ENCODE data around the gene DHX38. TPM values are rescaled to one million over a fixed set of nuclear protein-coding genes. Genes with fewer than 3 reads are reported as not detected.
"Not testable (repeated sequence)": the region's sequence is repeated elsewhere in the genome, so short reads cannot be mapped to it uniquely, and the experiment has no call there.

DHX38 gene
- 10 to 100 TPM; 54.0 to 87.7 (median 72.0) TPM for polyA plus RNA-seq (ENCODE audit: insufficient read length in 4 of 4)

- peak; percentile 95 to 98 (median 98) for DNase-seq (ENCODE audit: low read depth in 4 of 4, low spot score in 2 of 4)
Observed at GRCh38 chr16:72093448-72094265, at the start of gene DHX38, which contains the start of gene TXNL4B. Gene DHX38, plus strand, starts transcription at chr16:72093847. Its CDS starts 2,311 bp downstream, at chr16:72096158. Gene TXNL4B, minus strand, starts transcription at chr16:72093620. Its CDS starts 2,871 bp downstream, at chr16:72090749.

- DNase-seq (ENCODE audit: low read depth in 4 of 4, low spot score in 2 of 4) = no peak
Observed at GRCh38 chr16:72044296-72044695, 49.4 kb upstream of the DHX38 start.

- DNase-seq (ENCODE audit: low read depth in 4 of 4, low spot score in 2 of 4) = no peak
Observed at GRCh38 chr16:72044825-72045359, 48.8 kb upstream of the DHX38 start.

- DNase-seq (ENCODE audit: low read depth in 4 of 4, low spot score in 2 of 4) = no peak
Observed at GRCh38 chr16:72049110-72049509, 44.5 kb upstream of the DHX38 start.

- no peak for DNase-seq (ENCODE audit: low read depth in 4 of 4, low spot score in 2 of 4)
Observed at GRCh38 chr16:72050769-72051464, 42.7 kb upstream of the DHX38 start.

- DNase-seq (ENCODE audit: low read depth in 4 of 4, low spot score in 2 of 4) = no peak
Observed at GRCh38 chr16:72051818-72052217, 41.8 kb upstream of the DHX38 start.

- DNase-seq (ENCODE audit: low read depth in 4 of 4, low spot score in 2 of 4) = not testable (repeated sequence)
Observed at GRCh38 chr16:72054254-72054847, 39.3 kb upstream of the DHX38 start, which contains the start of gene HP. Gene HP, plus strand, starts transcription at chr16:72054505. Its CDS starts 148 bp downstream, at chr16:72054653.

GRCh38 chr16:72055911-72056310 lies 37.7 kb upstream of the DHX38 start:
- no peak for DNase-seq (ENCODE audit: low read depth in 4 of 4, low spot score in 2 of 4)

- DNase-seq (ENCODE audit: low read depth in 4 of 4, low spot score in 2 of 4) = not testable (repeated sequence)
Observed at GRCh38 chr16:72057313-72057712, 36.3 kb upstream of the DHX38 start.

- not testable (repeated sequence) for DNase-seq (ENCODE audit: low read depth in 4 of 4, low spot score in 2 of 4)
Observed at GRCh38 chr16:72059060-72059459, 34.6 kb upstream of the DHX38 start.

- no peak for DNase-seq (ENCODE audit: low read depth in 4 of 4, low spot score in 2 of 4)
Observed at GRCh38 chr16:72060405-72060804, 33.2 kb upstream of the DHX38 start.

- DNase-seq (ENCODE audit: low read depth in 4 of 4, low spot score in 2 of 4) = no peak
Observed at GRCh38 chr16:72061564-72061963, 32.1 kb upstream of the DHX38 start.

GRCh38 chr16:72064361-72064894 lies 29.2 kb upstream of the DHX38 start:
- DNase-seq (ENCODE audit: low read depth in 4 of 4, low spot score in 2 of 4) = no peak

- DNase-seq (ENCODE audit: low read depth in 4 of 4, low spot score in 2 of 4) = peak in 2 of 4 donors; percentile 5 to 49
Observed at GRCh38 chr16:72066747-72067146, 26.9 kb upstream of the DHX38 start.

GRCh38 chr16:72068930-72069329 lies 24.7 kb upstream of the DHX38 start:
- no peak for DNase-seq (ENCODE audit: low read depth in 4 of 4, low spot score in 2 of 4)

- DNase-seq (ENCODE audit: low read depth in 4 of 4, low spot score in 2 of 4) = no peak
Observed at GRCh38 chr16:72072514-72073342, 20.9 kb upstream of the DHX38 start.

- no peak for DNase-seq (ENCODE audit: low read depth in 4 of 4, low spot score in 2 of 4)
Observed at GRCh38 chr16:72073560-72074230, 20.0 kb upstream of the DHX38 start.

GRCh38 chr16:72075067-72075466 lies 18.6 kb upstream of the DHX38 start:
- DNase-seq (ENCODE audit: low read depth in 4 of 4, low spot score in 2 of 4) = not testable (repeated sequence)
